NT2/D1 (cell line): ENCODE results near the gene OR10G3.

Source experiments
- YY1 ChIP-seq: IDR thresholded peaks from 2 replicates; pipeline ENCODE4 v1.6.1; 2011; ENCODE audit not compliant: insufficient read length, insufficient read depth
- ZNF274 ChIP-seq: IDR thresholded peaks from 2 replicates; pipeline ENCODE4 v1.6.1; 2011; ENCODE audit warnings: mild to moderate bottlenecking, low read depth, low read length

- TF ChIP-seq YY1 (no peak), ZNF274 (no peak)
These were observed 46.8 kb upstream of the OR10G3 start for GRCh38 chr14:21626491-21627230.
